ENCODE data around the gene SRSF8.
"Not testable (repeated sequence)": the region's sequence is repeated elsewhere in the genome, so short reads cannot be mapped to it uniquely, and the experiment has no call there.

GRCh38 chr11:95025594-95025993 is 41.1 kb upstream of the SRSF8 start:
- TF ChIP-seq CTCF (conservative IDR thresholded peaks at IDR 0.05); EZH2 (IDR thresholded peaks at IDR 0.05; ENCODE audit: low read depth): not testable (repeated sequence)

All from PC-9 (cell line).